ENCODE measurements around the gene RASSF1. TPM values are rescaled to one million over a fixed set of nuclear protein-coding genes. Genes with fewer than 3 reads are reported as not detected.

The RASSF1 gene
- total and polyA plus RNA-seq, 2 of the 13 experiments (the other 11 are each of a cell fraction or from before 2014, with no cell fraction given): 10.2 to 27.5 TPM

DNA sequence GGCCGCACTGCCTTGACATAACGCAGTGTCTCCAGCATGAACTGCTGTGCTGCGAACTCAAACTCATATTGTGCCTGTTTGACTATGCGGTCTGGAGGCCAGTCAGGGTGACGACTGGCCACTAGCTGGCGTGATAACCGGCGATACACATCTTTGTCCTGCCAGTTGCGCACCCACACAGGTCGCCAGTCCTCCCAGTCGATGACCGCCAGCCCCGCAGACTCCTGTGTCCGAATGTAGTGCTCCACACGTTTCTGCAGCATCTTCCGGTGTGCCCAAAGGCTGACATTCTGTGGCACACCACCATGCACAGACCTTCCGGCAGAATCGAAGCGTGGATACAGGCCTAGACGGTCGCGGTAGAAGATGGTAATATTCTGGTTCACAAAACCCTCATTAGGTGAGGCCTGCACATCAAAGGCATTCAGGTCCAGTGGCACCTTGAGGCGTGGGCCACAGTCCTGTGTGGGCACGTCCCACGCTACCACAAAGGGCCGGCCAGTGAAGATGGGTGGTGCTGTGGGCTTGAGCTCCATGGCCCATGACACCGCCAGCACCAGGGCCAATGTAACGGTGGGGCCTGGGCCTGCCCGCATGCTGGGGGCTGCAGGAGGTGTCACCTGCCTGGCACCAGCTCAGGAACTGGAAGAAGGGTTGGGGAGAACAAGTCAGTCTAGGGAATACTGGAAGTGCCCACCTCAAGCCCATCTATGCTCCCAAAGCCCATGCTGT, 20.6 kb downstream of the RASSF1 start (continued):
- TF ChIP-seq, protein P1, sequence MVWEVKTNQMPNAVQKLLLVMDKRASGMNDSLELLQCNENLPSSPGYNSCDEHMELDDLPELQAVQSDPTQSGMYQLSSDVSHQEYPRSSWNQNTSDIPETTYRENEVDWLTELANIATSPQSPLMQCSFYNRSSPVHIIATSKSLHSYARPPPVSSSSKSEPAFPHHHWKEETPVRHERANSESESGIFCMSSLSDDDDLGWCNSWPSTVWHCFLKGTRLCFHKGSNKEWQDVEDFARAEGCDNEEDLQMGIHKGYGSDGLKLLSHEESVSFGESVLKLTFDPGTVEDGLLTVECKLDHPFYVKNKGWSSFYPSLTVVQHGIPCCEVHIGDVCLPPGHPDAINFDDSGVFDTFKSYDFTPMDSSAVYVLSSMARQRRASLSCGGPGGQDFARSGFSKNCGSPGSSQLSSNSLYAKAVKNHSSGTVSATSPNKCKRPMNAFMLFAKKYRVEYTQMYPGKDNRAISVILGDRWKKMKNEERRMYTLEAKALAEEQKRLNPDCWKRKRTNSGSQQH (CRISPR knock-in tag; IDR thresholded peaks at IDR 0.05; ENCODE audit: low read depth): no peak

DNA sequence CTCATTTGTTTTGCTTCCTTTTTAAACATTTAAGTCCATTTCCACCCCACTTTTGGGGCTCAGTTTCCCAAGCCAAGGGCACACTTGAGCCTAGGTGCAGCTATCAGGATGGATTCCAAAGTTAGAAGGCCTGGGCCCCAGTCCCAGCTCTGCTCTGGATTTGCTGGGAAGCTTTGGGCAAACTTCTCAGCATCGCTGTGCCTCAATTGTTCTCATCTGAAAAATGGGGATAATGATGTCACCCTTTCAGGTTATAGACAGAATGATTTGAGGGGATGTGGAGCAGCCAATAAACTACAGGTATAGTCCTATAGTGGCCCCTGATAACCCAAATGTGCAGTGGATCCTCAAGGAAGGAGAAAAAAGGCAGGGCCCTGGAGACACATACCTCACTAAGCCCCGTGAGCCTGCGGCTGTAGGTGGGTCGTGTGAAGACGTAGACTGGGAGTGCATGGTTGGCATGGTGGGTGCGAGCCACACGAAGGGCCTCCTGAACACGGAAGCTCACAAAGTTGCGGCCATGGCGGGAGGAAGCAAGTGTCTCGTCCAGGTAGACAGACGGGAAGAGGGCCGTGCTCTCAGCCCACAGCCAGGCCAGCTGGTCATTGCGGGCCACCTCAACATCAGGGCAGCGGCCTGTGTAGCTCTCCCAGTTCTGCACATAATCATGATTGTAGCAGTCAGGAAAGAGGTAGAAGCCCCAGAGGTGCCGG, 21.3 kb downstream of the RASSF1 start:
- CTCF ChIA-PET (ENCODE audit: low intra/inter-chr PET ratio, low total read pairs): no interaction called here
- Histone ChIP-seq H3K4me2 (ENCODE audit: low read depth, low read length) (peak overlapping the region; percentile 94), H3K9me3 (ENCODE audit: low read length) (no peaks in the 10 kb centered on the region), H3K27me3 (ENCODE audit: control insufficient read depth in 1 of 2, insufficient read depth in 2 of 2, low read length in 2 of 2) (no peaks in the 10 kb centered on the region; a peak in 1 of 5 replicates), H4K20me1 (ENCODE audit: insufficient read depth, low read length) (no peaks in the 10 kb centered on the region), H3K9ac (ENCODE audit: insufficient read depth, low read depth, low read length) (peak overlapping the region; percentile 10; the same call in 1 of the 2 replicates), H3K4me1 (ENCODE audit: insufficient read depth, low read length) (peaks cover 70% of the 10 kb centered on the region), H2AFZ (ENCODE audit: low read length) (no peak overlapping the region), H3K36me3 (replicated peaks in 1 of 2; ENCODE audit: control insufficient read depth in 1 of 2, insufficient read depth in 2 of 2, low read length in 2 of 2) (peaks cover 16 to 32% of the 10 kb centered on the region in 2 experiments), H3K4me3 (replicated peaks in 1 of 3; ENCODE audit: insufficient read depth in 1 of 3, low read depth in 2 of 3, low read length in 3 of 3) (peak overlapping the region in 1 of 3 experiments; percentile 19; a peak in 2 of 6 replicates), H3K27ac (ENCODE audit: extremely low read length, insufficient read depth, low read length) (peak overlapping the region; percentile 2), H3K79me2 (ENCODE audit: insufficient read depth, low read length) (peaks cover 25% of the 10 kb centered on the region)
- TF ChIP-seq, protein P2, sequence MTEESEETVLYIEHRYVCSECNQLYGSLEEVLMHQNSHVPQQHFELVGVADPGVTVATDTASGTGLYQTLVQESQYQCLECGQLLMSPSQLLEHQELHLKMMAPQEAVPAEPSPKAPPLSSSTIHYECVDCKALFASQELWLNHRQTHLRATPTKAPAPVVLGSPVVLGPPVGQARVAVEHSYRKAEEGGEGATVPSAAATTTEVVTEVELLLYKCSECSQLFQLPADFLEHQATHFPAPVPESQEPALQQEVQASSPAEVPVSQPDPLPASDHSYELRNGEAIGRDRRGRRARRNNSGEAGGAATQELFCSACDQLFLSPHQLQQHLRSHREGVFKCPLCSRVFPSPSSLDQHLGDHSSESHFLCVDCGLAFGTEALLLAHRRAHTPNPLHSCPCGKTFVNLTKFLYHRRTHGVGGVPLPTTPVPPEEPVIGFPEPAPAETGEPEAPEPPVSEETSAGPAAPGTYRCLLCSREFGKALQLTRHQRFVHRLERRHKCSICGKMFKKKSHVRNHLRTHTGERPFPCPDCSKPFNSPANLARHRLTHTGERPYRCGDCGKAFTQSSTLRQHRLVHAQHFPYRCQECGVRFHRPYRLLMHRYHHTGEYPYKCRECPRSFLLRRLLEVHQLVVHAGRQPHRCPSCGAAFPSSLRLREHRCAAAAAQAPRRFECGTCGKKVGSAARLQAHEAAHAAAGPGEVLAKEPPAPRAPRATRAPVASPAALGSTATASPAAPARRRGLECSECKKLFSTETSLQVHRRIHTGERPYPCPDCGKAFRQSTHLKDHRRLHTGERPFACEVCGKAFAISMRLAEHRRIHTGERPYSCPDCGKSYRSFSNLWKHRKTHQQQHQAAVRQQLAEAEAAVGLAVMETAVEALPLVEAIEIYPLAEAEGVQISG (CRISPR knock-in tag; IDR thresholded peaks at IDR 0.05): 0 out of 2 replicates have a peak, but pooled peaks have one; percentile 1
- 0 out of 2 replicates have a peak, but pooled peaks have one; percentile 29 for TF ChIP-seq ATF7 (IDR thresholded peaks at IDR 0.05)
- no peak for TF ChIP-seq ATF7 (CRISPR knock-in tag; IDR thresholded peaks at IDR 0.05)
- no peak for TF ChIP-seq SP1 (IDR thresholded peaks at IDR 0.05)
- no peak for TF ChIP-seq SP1 (CRISPR knock-in tag; IDR thresholded peaks at IDR 0.05)
- TF ChIP-seq ZNF629 (CRISPR knock-in tag; conservative IDR thresholded peaks at IDR 0.05): peak; percentile 87
- TF ChIP-seq POLR2AphosphoS5 (IDR thresholded peaks at IDR 0.05; ENCODE audit: low read depth, low read length): 0 out of 2 replicates have a peak, but pooled peaks have one; percentile 22
- TF ChIP-seq ZNF598 (CRISPR knock-in tag; IDR thresholded peaks at IDR 0.05; ENCODE audit: borderline replicate concordance): 0 out of 2 replicates have a peak, but pooled peaks have one; percentile 34
- TF ChIP-seq CBX2 (IDR thresholded peaks at IDR 0.05; ENCODE audit: low read depth, low read length): no peak
- TF ChIP-seq CBX2 (CRISPR knock-in tag; IDR thresholded peaks at IDR 0.05; ENCODE audit: low read depth): no peak
- 0 out of 2 replicates have a peak, but pooled peaks have one; percentile 5 for TF ChIP-seq ZNF788 (CRISPR knock-in tag; IDR thresholded peaks at IDR 0.05; ENCODE audit: borderline replicate concordance)
- TF ChIP-seq ZMYM3 (CRISPR knock-in tag; IDR thresholded peaks at IDR 0.05): peak; percentile 39; the same call in 1 of the 2 replicates
- TF ChIP-seq, protein P3, sequence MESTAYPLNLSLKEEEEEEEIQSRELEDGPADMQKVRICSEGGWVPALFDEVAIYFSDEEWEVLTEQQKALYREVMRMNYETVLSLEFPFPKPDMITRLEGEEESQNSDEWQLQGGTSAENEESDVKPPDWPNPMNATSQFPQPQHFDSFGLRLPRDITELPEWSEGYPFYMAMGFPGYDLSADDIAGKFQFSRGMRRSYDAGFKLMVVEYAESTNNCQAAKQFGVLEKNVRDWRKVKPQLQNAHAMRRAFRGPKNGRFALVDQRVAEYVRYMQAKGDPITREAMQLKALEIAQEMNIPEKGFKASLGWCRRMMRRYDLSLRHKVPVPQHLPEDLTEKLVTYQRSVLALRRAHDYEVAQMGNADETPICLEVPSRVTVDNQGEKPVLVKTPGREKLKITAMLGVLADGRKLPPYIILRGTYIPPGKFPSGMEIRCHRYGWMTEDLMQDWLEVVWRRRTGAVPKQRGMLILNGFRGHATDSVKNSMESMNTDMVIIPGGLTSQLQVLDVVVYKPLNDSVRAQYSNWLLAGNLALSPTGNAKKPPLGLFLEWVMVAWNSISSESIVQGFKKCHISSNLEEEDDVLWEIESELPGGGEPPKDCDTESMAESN (CRISPR knock-in tag; conservative IDR thresholded peaks at IDR 0.05): 0 out of 2 replicates have a peak, but pooled peaks have one; percentile 13
- no peak for ATAC-seq
- WGBS (ENCODE audit: low lambda C conversion rate): 94% methylated on average over 16 of the region's 16 CpGs
- BruUV-seq (replicated peaks): no TSS peak
- no peak for DNase-seq (ENCODE audit: low spot score)
- FAIRE-seq: no peak
- intact Hi-C loops (cut with micrococcal nuclease; ENCODE audit: unreplicated experiment) (no loop called here), in situ Hi-C loops (cut with HindIII; ENCODE audit: extremely low pct_ligation_motif_present, low pct_unique_long_range_greater_than_20kb) (no loop called here)
- POLR2A ChIA-PET: interaction anchor here (1.1 to 13.0 kb wide), 4 partner anchors 11 to 31 kb away, joined by 3 to 222 read pairs (median 8); partner anchors contain the start of genes CYB561D2, HYAL1, HYAL3 and IFRD2
